Omental fat pad (tissue), 4 donors: ENCODE measurements around the gene HPCAL1. TPM values are rescaled to one million over a fixed set of nuclear protein-coding genes. Genes with fewer than 3 reads are reported as not detected.

Source experiments
- ATAC-seq: fragments of 150-250 bp; one replicate; pipeline ENCODE4 v1.9.1; 2016; ENCODE audit warnings: mild to moderate bottlenecking, moderate library complexity; ENCODE audit not compliant: low FRiP score
- DNase-seq: peaks from one replicate; pipeline ENCODE4 v3.0.0-alpha.2; 2019; ENCODE audit warnings: low spot score
- total RNA-seq, 4 donors: library from RNA; depleted of rRNA; stranded (reverse); fragments of >200 nt; gene quantifications; one replicate each; pipeline ENCODE4 v1.1.0, GENCODE V29; 2016
- TF ChIP-seq, protein P1 (sequence below), 3 donors: fragments of 450-650 bp; IDR thresholded peaks; one replicate each; pipeline ENCODE4 v1.5.1; 2016 to 2017; ENCODE audit warnings: antibody characterized with exemption in 3 of 3, mild to moderate bottlenecking in 3 of 3, moderate library complexity in 2 of 3

The HPCAL1 gene
- total RNA-seq, 4 donors from 2014 or later, result 51.8 to 75.8 (median 67.8) TPM

DNA sequence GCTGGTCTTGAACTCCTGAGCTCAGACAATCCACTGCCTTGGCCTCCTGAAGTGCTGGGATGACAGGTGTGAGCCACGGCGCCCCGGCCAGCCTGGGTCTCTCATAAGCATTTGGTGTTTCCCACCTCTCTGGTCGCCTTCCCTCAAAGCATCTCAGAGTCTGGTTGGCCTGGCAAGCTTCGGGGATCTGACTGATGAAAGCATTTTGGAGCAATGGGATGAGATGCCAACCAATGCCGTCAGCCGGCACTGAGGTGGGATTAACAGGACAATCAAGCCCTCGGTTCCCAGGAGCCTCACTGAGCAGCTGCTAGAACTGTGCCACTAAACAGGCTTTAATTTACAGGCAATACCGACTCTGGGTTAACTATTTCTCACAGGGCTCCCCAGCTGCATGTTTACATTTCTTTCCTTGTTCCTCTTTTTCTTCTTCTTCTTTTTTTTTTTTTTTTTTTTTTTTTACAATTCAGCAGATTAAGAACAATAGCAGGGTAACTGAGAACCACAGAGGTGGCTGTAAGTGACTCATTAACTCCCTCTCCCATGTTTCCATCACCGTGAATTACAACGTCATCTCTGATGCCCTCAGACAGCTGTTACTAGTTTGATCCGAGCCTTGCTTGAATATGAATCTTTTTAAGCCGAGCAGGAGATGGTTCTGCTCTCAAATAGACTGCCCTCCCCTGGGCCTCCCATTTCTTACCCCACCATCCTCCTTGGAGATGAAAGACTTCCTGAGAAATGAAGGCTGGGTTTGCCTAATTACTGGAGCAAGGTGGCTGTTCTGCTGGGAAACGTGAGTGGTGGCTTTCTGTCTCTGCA lies 107.5 kb downstream of the HPCAL1 start:
- TF ChIP-seq, protein P1, sequence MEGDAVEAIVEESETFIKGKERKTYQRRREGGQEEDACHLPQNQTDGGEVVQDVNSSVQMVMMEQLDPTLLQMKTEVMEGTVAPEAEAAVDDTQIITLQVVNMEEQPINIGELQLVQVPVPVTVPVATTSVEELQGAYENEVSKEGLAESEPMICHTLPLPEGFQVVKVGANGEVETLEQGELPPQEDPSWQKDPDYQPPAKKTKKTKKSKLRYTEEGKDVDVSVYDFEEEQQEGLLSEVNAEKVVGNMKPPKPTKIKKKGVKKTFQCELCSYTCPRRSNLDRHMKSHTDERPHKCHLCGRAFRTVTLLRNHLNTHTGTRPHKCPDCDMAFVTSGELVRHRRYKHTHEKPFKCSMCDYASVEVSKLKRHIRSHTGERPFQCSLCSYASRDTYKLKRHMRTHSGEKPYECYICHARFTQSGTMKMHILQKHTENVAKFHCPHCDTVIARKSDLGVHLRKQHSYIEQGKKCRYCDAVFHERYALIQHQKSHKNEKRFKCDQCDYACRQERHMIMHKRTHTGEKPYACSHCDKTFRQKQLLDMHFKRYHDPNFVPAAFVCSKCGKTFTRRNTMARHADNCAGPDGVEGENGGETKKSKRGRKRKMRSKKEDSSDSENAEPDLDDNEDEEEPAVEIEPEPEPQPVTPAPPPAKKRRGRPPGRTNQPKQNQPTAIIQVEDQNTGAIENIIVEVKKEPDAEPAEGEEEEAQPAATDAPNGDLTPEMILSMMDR (IDR thresholded peaks at IDR 0.05), result no peak
- ATAC-seq, result no peak
- DNase-seq, result no peak

DNA sequence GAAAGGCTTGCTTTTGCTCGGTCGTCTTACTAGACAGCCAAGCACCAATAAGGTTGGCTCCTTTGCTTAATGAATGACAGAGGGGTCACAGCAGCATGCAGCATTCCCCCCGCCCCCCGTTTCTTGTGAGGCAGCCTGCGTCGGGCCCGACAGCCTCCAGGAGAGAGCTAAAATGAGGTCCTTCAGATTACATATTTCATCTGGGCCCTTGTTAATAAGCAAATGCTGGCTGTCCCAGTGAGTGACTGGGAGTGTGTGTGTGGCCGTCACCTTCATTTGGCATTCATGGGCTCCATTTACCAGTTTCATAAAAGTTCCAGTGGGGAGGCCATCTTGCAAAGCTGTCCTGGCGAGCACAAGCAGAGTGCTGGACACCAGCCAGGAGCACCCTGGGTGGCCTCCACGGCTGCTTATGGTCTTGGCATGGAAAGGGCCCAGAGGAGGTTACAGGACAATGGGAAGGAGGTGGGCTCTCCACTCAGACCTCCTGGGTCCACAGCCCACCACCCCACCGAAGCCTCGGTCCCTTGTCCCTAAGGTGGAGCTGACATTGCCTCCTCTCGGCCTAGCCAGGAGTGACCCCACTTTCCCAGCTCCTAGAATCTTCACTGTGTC lies 108.2 kb downstream of the HPCAL1 start:
- no peak for ATAC-seq
- TF ChIP-seq, protein P1 (IDR thresholded peaks at IDR 0.05), result no peak
- DNase-seq, result no peak

DNA sequence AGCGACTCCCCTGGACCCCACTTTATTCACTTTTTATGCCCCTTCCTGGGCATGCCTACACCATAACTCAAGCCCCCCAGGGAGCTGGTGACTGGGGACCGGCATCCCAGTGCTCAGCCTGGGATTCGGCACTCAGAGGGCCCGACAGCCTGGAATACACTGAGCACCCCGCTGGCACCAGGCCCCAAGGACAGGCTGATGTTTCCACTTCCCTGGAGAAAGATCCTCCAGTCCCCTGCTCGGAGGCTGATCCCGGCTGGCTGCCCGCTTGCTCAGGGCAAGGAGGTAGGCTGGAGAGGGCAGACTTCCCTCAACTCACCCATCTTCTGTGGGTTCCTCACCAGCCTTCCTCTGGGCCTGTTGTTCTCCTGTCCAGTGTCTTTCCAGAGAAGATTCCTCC lies 108.9 kb downstream of the HPCAL1 start:
- DNase-seq (no peak), ATAC-seq (no peak)
- TF ChIP-seq, protein P1 (IDR thresholded peaks at IDR 0.05), result no peak

DNA sequence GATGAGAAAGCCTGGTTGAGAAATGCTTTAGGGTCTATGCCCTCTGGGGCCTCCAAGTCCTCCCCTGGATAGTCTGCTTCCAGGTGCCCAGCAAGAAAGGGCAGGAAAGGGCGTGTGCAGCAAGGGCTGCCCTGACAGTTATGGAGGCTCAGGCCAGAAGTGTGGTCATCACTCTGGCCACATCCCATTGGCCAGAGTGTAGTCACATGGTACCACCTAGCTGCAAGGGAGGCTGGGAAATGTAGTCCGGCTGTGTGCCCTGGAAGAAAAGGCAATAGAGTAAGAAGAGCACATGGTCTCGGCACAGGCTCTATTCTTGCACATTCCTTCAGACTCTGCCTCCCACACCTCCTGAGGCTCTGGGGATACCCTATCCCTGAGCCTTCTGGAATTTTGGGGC lies 109.7 kb downstream of the HPCAL1 start:
- no peak for DNase-seq
- TF ChIP-seq, protein P1 (IDR thresholded peaks at IDR 0.05), result no peak
- ATAC-seq, result no peak

- TF ChIP-seq, protein P1 (IDR thresholded peaks at IDR 0.05), result no peak
- ATAC-seq (no peak), DNase-seq (no peak)
Measured at GRCh38 chr2:10413503-10413902, 110.8 kb downstream of the HPCAL1 start.

GRCh38 chr2:10413991-10414451 lies 111.3 kb downstream of the HPCAL1 start:
- no peak for DNase-seq
- no peak for ATAC-seq
- TF ChIP-seq, protein P1 (IDR thresholded peaks at IDR 0.05), result no peak
